SK-N-DZ (cell line): ENCODE results near the gene CSTF2T.

ENCODE experiments used
- DNase-seq: peaks from one replicate; pipeline ENCODE4 v3.0.0-alpha.2; 2015; ENCODE audit warnings: low spot score

CSTF2T gene

DNA sequence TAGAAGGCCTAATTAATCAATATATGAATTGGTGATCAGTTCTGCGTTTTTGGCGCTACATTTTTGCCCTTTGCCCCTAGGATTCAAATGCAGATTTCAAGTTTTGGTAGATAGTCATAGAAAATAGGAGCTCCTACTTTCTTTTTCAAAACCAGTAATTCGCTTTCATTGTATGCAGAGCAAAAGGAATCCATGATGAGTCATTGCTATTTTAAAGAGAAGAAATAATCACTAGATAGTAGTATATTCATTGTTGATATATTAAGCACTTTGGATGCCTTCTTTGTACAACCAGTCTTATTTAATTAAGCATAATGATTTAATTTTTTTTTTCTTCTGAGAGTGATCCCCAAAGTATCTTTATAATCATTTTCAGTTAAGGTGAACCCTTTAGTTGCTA, 50.3 kb downstream of the CSTF2T start:
- no peak for DNase-seq
